Activated CD4-positive, alpha-beta T cell treated with anti-CD3 and anti-CD28 coated beads for 36 hours (primary cell): ENCODE measurements around the gene DLGAP1. TPM values are rescaled to one million over a fixed set of nuclear protein-coding genes. Genes with fewer than 3 reads are reported as not detected.
A peak's percentile ranks its signal among the peaks of the same experiment; 100 is the strongest.

Experiments used
- ATAC-seq: fragments of 200-7000 bp; cut with Tn5 transposase; one replicate; pipeline ENCODE4 v1.10.0; 2021; ENCODE audit warnings: mild to moderate bottlenecking, moderate library complexity
- CTCF ChIA-PET: fragments of 350-600 bp; sonication (Branson Sonifier 250); formaldehyde crosslinking; loops from one replicate; lab custom pipeline; 2021; ENCODE audit warnings: antibody characterized with exemption; lab: Charles Lee
- POLR2A ChIA-PET: fragments of 350-600 bp; sonication (Branson Sonifier 250); formaldehyde crosslinking; loops from one replicate; lab custom pipeline; 2021; ENCODE audit warnings: antibody characterized with exemption, inconsistent platforms; lab: Charles Lee
- DNase-seq: peaks from one replicate; pipeline ENCODE4 v3.0.0-alpha.2; 2020
- H3K27ac Mint-ChIP-seq: one replicate; pipeline ENCODE4 v1.8.0; 2021; ENCODE audit warnings: mixed read lengths
- H3K27me3 Mint-ChIP-seq: one replicate; pipeline ENCODE4 v1.8.0; 2021; ENCODE audit warnings: mixed read lengths
- H3K36me3 Mint-ChIP-seq: one replicate; pipeline ENCODE4 v1.8.0; 2021; ENCODE audit warnings: low read depth, mixed read lengths
- H3K4me1 Mint-ChIP-seq: one replicate; pipeline ENCODE4 v1.8.0; 2021; ENCODE audit warnings: mixed read lengths
- H3K4me3 Mint-ChIP-seq: one replicate; pipeline ENCODE4 v1.8.0; 2021; ENCODE audit warnings: mild to moderate bottlenecking, moderate library complexity, mixed read lengths
- H3K9me3 Mint-ChIP-seq: one replicate; pipeline ENCODE4 v1.8.0; 2021; ENCODE audit warnings: low read depth, mixed read lengths
- intact Hi-C, 2 experiments: fragments of 100-400 bp; cut with DNase I in 1 of 2; cut with micrococcal nuclease in 1 of 2; formaldehyde crosslinking; loops; one replicate each; pipeline versions ENCODE4 v1.14.2 to v1.15.1; 2022 to 2024; cut with DNase I, micrococcal nuclease
- total RNA-seq, 2 experiments: library from RNA; stranded (reverse); gene quantifications; one replicate each; pipeline ENCODE4 v1.2.3, GENCODE V29; 2021

DLGAP1 gene
- total RNA-seq, 2 experiments from 2014 or later = 0.14 TPM; not detected in 1

- Mint-ChIP-seq H3K27ac (no peak overlapping the region), H3K4me3 (no peak overlapping the region), H3K9me3 (no peaks in the 10 kb centered on the region), H3K4me1 (peaks cover 40% of the 10 kb centered on the region), H3K27me3 (no peaks in the 10 kb centered on the region), H3K36me3 (no peaks in the 10 kb centered on the region)
- DNase-seq (no peak), ATAC-seq (no peak)
- POLR2A ChIA-PET = no interaction called here
- intact Hi-C loops = no loop called here
- CTCF ChIA-PET = interaction anchor here (0.5 to 3.4 kb wide), 3 partner anchors 16 to 321 kb away, joined by 3 to 19 read pairs (median 3); no protein-coding TSS in a partner anchor
Measured at GRCh38 chr18:3649633-3650426, 805.3 kb downstream of the DLGAP1 start.

DNA sequence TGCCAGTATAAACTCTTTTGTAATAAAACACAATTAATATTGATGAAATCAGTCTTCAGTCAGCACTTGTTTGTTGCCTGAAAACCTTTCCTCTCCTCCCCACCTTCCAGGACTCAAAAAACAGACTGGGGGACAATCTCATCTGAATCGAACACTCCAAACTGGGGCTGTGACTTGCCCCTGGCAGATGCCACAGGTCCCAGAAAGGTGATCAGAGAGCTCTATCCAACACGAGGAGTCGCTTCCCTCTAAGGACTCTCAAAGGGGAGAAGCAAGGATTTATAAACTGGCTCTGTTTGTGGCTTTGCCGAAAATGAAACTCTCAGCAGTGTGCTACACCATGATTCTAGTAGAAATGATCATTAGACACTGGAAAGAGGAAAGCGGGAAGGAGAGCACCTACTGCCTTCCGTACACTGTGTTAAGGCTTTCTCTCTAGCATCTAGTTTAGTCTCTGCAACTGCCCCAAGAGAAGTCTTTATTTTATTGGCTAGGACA lies 805.9 kb downstream of the DLGAP1 start:
- H3K4me3 Mint-ChIP-seq = no peak overlapping the region
- H3K27me3 Mint-ChIP-seq = no peaks in the 10 kb centered on the region
- POLR2A ChIA-PET = no interaction called here
- H3K4me1 Mint-ChIP-seq = peaks cover 34% of the 10 kb centered on the region
- H3K36me3 Mint-ChIP-seq = no peaks in the 10 kb centered on the region
- H3K27ac Mint-ChIP-seq = no peak overlapping the region
- CTCF ChIA-PET = interaction anchor here (0.5 to 3.4 kb wide), 3 partner anchors 16 to 56 kb away, joined by 3 to 19 read pairs (median 4); no protein-coding TSS in a partner anchor
- DNase-seq = no peak
- H3K9me3 Mint-ChIP-seq = no peaks in the 10 kb centered on the region
- intact Hi-C loops = no loop called here
- ATAC-seq = no peak

GRCh38 chr18:3648641-3649040 lies 806.5 kb downstream of the DLGAP1 start:
- ChIA-PET CTCF (interaction anchor here (0.5 to 1.7 kb wide), 2 partner anchors 18 to 55 kb away, joined by 4 read pairs; no protein-coding TSS in a partner anchor), POLR2A (no interaction called here)
- no peaks in the 10 kb centered on the region for H3K27me3 Mint-ChIP-seq
- intact Hi-C loops = no loop called here
- H3K4me3 Mint-ChIP-seq = no peak overlapping the region
- ATAC-seq = no peak
- no peak for DNase-seq
- H3K4me1 Mint-ChIP-seq = peaks cover 36% of the 10 kb centered on the region
- H3K36me3 Mint-ChIP-seq = no peaks in the 10 kb centered on the region
- H3K27ac Mint-ChIP-seq = no peak overlapping the region
- no peaks in the 10 kb centered on the region for H3K9me3 Mint-ChIP-seq

- Mint-ChIP-seq H3K27ac (no peak overlapping the region), H3K27me3 (no peaks in the 10 kb centered on the region), H3K4me3 (no peak overlapping the region), H3K4me1 (peaks cover 37% of the 10 kb centered on the region), H3K36me3 (no peaks in the 10 kb centered on the region), H3K9me3 (no peaks in the 10 kb centered on the region)
- no peak for DNase-seq
- intact Hi-C loops = no loop called here
- ChIA-PET CTCF (interaction anchor here (0.7 to 1.7 kb wide), 2 partner anchors 18 to 77 kb away, joined by 3 to 4 read pairs; no protein-coding TSS in a partner anchor), POLR2A (no interaction called here)
- no peak for ATAC-seq
Measured at GRCh38 chr18:3648200-3648599, 806.9 kb downstream of the DLGAP1 start.

DNA sequence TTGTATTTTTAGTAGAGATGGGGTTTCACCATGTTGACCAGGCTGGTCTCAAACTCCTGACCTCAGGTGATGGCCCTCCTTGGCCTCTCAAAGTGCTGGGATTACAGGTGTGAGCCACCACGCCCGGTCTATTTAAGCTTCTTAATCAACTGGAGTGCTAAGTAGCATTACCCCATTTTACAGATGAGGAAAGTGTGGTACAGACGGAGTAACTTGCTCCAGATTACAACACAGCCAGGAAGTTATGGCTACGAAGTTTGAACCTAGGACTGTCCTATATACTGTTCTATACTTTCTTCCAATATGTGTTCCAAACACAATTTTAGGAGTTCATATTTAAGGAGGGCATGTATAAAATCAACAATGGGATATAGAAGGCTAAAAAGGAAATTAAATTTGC lies 807.5 kb downstream of the DLGAP1 start:
- H3K27ac Mint-ChIP-seq = no peak overlapping the region
- POLR2A ChIA-PET = no interaction called here
- no peaks in the 10 kb centered on the region for H3K27me3 Mint-ChIP-seq
- CTCF ChIA-PET = interaction anchor here (0.7 to 1.7 kb wide), 2 partner anchors 19 to 76 kb away, joined by 3 to 4 read pairs; no protein-coding TSS in a partner anchor
- DNase-seq (no peak), ATAC-seq (no peak)
- H3K36me3 Mint-ChIP-seq = no peaks in the 10 kb centered on the region
- H3K4me3 Mint-ChIP-seq = no peak overlapping the region
- no peaks in the 10 kb centered on the region for H3K9me3 Mint-ChIP-seq
- H3K4me1 Mint-ChIP-seq = peaks cover 37% of the 10 kb centered on the region
- intact Hi-C loops = no loop called here

GRCh38 chr18:3645384-3646156 lies 809.5 kb downstream of the DLGAP1 start:
- Mint-ChIP-seq H3K4me1 (peaks cover 40% of the 10 kb centered on the region), H3K4me3 (no peak overlapping the region), H3K36me3 (no peaks in the 10 kb centered on the region), H3K9me3 (no peaks in the 10 kb centered on the region), H3K27me3 (no peaks in the 10 kb centered on the region), H3K27ac (no peak overlapping the region)
- ChIA-PET CTCF (interaction anchor here (0.9 to 2.4 kb wide), 7 partner anchors 8 to 191 kb away, joined by 3 to 19 read pairs (median 4); no protein-coding TSS in a partner anchor), POLR2A (interaction anchor here (0.7 kb wide), 1 partner anchor 51 kb away, joined by 3 read pairs; no protein-coding TSS in a partner anchor)
- no peak for DNase-seq
- intact Hi-C loops = no loop called here
- no peak for ATAC-seq

GRCh38 chr18:3634250-3634939 lies 820.7 kb downstream of the DLGAP1 start:
- Mint-ChIP-seq H3K27ac (peak overlapping the region; percentile 24), H3K9me3 (no peaks in the 10 kb centered on the region), H3K27me3 (no peaks in the 10 kb centered on the region), H3K4me1 (peaks cover 24% of the 10 kb centered on the region), H3K4me3 (no peak overlapping the region), H3K36me3 (no peaks in the 10 kb centered on the region)
- no peak for DNase-seq
- intact Hi-C loops = no loop called here
- ATAC-seq = peak; percentile 61
- POLR2A ChIA-PET = no interaction called here
- CTCF ChIA-PET = interaction anchor here (1.2 to 1.8 kb wide), 4 partner anchors 32 to 346 kb away, joined by 3 to 4 read pairs (median 4); no protein-coding TSS in a partner anchor

DNA sequence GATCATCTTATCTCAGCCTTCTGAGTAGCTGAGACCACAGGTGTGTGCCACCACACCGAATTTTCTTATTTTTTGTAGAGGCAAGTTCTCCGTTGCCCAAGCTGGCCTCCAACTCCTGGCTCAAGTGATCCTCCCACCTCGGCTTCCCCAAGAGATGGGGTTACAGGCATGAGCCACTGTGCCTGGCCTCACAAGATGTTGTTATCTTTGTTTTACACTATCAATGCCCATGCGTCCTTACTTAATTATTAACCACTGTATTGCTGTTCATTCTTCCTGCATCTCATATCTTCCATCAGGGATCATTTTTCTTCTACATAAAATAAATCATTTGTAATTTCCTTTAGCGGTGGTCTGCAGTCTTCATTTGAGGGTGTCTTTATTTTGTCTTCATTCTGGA lies 823.2 kb downstream of the DLGAP1 start:
- DNase-seq (no peak), ATAC-seq (no peak)
- Mint-ChIP-seq H3K27ac (no peak overlapping the region), H3K27me3 (no peaks in the 10 kb centered on the region), H3K9me3 (no peaks in the 10 kb centered on the region), H3K4me1 (peaks cover 28% of the 10 kb centered on the region), H3K36me3 (no peaks in the 10 kb centered on the region), H3K4me3 (no peak overlapping the region)
- intact Hi-C loops = no loop called here
- ChIA-PET POLR2A (no interaction called here), CTCF (interaction anchor here (0.6 kb wide), 1 partner anchor 35 kb away, joined by 3 read pairs; no protein-coding TSS in a partner anchor)

- no peaks in the 10 kb centered on the region for H3K9me3 Mint-ChIP-seq
- DNase-seq (no peak), ATAC-seq (no peak)
- POLR2A ChIA-PET = interaction anchor here (0.6 kb wide), 1 partner anchor 187 kb away, joined by 4 read pairs; no protein-coding TSS in a partner anchor
- peaks cover 39% of the 10 kb centered on the region for H3K4me1 Mint-ChIP-seq
- H3K36me3 Mint-ChIP-seq = no peaks in the 10 kb centered on the region
- intact Hi-C loops = no loop called here
- no peak overlapping the region for H3K4me3 Mint-ChIP-seq
- CTCF ChIA-PET = interaction anchor here (0.5 to 1.3 kb wide), 6 partner anchors 13 to 368 kb away, joined by 3 to 4 read pairs (median 4); no protein-coding TSS in a partner anchor
- H3K27me3 Mint-ChIP-seq = no peaks in the 10 kb centered on the region
- H3K27ac Mint-ChIP-seq = no peak overlapping the region
Measured at GRCh38 chr18:3626929-3627458, 828.1 kb downstream of the DLGAP1 start.

DNA sequence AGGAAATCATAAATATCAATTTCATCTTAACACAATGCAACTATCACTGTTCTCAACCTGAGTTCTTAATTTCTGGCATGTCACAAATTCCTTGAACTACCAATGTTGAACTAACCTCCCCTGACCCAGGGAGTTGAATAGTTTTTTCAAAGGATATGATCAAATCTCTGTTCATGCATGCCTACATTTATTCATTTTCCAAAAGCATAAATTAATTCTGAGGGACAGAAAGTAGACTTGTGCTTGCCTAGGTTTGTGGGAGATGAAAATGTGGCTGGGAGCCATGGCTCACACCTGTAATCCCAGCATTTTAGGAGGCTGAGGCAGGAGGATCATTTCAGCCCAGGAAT lies 829.4 kb downstream of the DLGAP1 start:
- no peak for ATAC-seq
- H3K27ac Mint-ChIP-seq = peak overlapping the region; percentile 19
- CTCF ChIA-PET = interaction anchor here (1.3 kb wide), 1 partner anchor 328 kb away, joined by 3 read pairs; no protein-coding TSS in a partner anchor

More for the DNA sequence above, 829.4 kb downstream of the DLGAP1 start:
- DNase-seq = no peak
- H3K27me3 Mint-ChIP-seq = no peaks in the 10 kb centered on the region
- intact Hi-C loops = loop anchor here (1.0 to 2.0 kb wide), 5 partner anchors 17 to 146 kb away; no protein-coding TSS in a partner anchor
- H3K9me3 Mint-ChIP-seq = no peaks in the 10 kb centered on the region
- POLR2A ChIA-PET = interaction anchor here (1.0 kb wide), 1 partner anchor 22 kb away, joined by 3 read pairs; no protein-coding TSS in a partner anchor
- no peak overlapping the region for H3K4me3 Mint-ChIP-seq
- H3K36me3 Mint-ChIP-seq = no peaks in the 10 kb centered on the region
- peaks cover 39% of the 10 kb centered on the region for H3K4me1 Mint-ChIP-seq
